HG02759 (cell line): ENCODE results near the gene BEGAIN.

Experiments
- ATAC-seq: cut with Tn5 transposase; IDR thresholded peaks from one replicate; pipeline ENCODE4 v1.9.1; 2021; ENCODE audit warnings: mild to moderate bottlenecking, moderate library complexity; ENCODE audit not compliant: unreplicated experiment

BEGAIN gene

GRCh38 chr14:100584056-100585031 is 2.9 kb downstream of the BEGAIN start:
- no peak for ATAC-seq

GRCh38 chr14:100583245-100583644 is 4.0 kb downstream of the BEGAIN start:
- ATAC-seq = no peak

- ATAC-seq = no peak
Observed at GRCh38 chr14:100582496-100583165, 4.6 kb downstream of the BEGAIN start.

GRCh38 chr14:100581228-100582145 is 5.7 kb downstream of the BEGAIN start:
- ATAC-seq = no peak

- no peak for ATAC-seq
Observed at GRCh38 chr14:100580316-100581227, 6.6 kb downstream of the BEGAIN start.

- ATAC-seq = no peak
Observed at GRCh38 chr14:100578552-100578951, 8.7 kb downstream of the BEGAIN start.

GRCh38 chr14:100577986-100578431 is 9.2 kb downstream of the BEGAIN start:
- no peak for ATAC-seq

GRCh38 chr14:100577321-100577985 is 9.8 kb downstream of the BEGAIN start:
- ATAC-seq = no peak

GRCh38 chr14:100576091-100577085 is 10.8 kb downstream of the BEGAIN start:
- ATAC-seq = no peak

GRCh38 chr14:100575266-100575995 is 11.8 kb downstream of the BEGAIN start:
- ATAC-seq = no peak

- no peak for ATAC-seq
Observed at GRCh38 chr14:100574642-100575031, 12.6 kb downstream of the BEGAIN start.

- no peak for ATAC-seq
Observed at GRCh38 chr14:100573757-100574641, 13.2 kb downstream of the BEGAIN start.

- ATAC-seq = no peak
Observed at GRCh38 chr14:100573002-100573756, 14.0 kb downstream of the BEGAIN start.

- ATAC-seq = no peak
Observed at GRCh38 chr14:100572543-100572942, 14.7 kb downstream of the BEGAIN start.

GRCh38 chr14:100571837-100572236 is 15.4 kb downstream of the BEGAIN start:
- no peak for ATAC-seq
